GM23338 (cell line): ENCODE results near the gene MESP2. TPM values are rescaled to one million over a fixed set of nuclear protein-coding genes. Genes with fewer than 3 reads are reported as not detected.

Source experiments
- ATAC-seq: fragments of 200-7000 bp; cut with Tn5 transposase; 3 replicates; pipeline ENCODE4 v1.9.1; 2020
- DNase-seq: peaks from one replicate; pipeline ENCODE4 v3.0.0-alpha.2; 2015; ENCODE audit warnings: low spot score
- H2AFZ ChIP-seq: fragments of 200-600 bp; sonication (generic); 2 replicates; pipeline ENCODE4 v1.8.0; 2016; ENCODE audit warnings: antibody characterized with exemption, mild to moderate bottlenecking, moderate library complexity
- H3F3A ChIP-seq: fragments of 200-600 bp; sonication (generic); replicated peaks from 2 replicates; pipeline ENCODE4 v1.8.0; 2017; ENCODE audit warnings: antibody characterized with exemption, mixed run types, low read depth
- H3K27ac ChIP-seq: fragments of 200-600 bp; sonication (generic); 2 replicates; pipeline ENCODE4 v1.6.1; 2016; ENCODE audit warnings: low read depth
- H3K27me3 ChIP-seq: fragments of 200-600 bp; sonication (generic); 2 replicates; pipeline ENCODE4 v1.8.0; 2016; ENCODE audit warnings: mild to moderate bottlenecking, mixed run types, moderate library complexity; ENCODE audit not compliant: insufficient read depth
- H3K36me3 ChIP-seq: fragments of 200-600 bp; sonication (generic); 2 replicates; pipeline ENCODE4 v1.8.0; 2016; ENCODE audit warnings: mild to moderate bottlenecking; ENCODE audit not compliant: insufficient read depth
- H3K4me1 ChIP-seq: fragments of 200-600 bp; sonication (generic); 2 replicates; pipeline ENCODE4 v1.8.0; 2016; ENCODE audit warnings: mild to moderate bottlenecking, moderate library complexity; ENCODE audit not compliant: insufficient read depth
- H3K4me2 ChIP-seq: fragments of 200-600 bp; sonication (generic); 2 replicates; pipeline ENCODE4 v1.7.1; 2017; ENCODE audit warnings: mixed run types
- H3K4me3 ChIP-seq: fragments of 200-600 bp; sonication (generic); 2 replicates; pipeline ENCODE4 v1.6.1; 2016; ENCODE audit warnings: mixed run types
- H3K79me2 ChIP-seq: fragments of 200-600 bp; sonication (generic); replicated peaks from 2 replicates; pipeline ENCODE4 v1.8.0; 2017; ENCODE audit warnings: mild to moderate bottlenecking; ENCODE audit not compliant: insufficient read depth
- H3K9me2 ChIP-seq: fragments of 200-600 bp; sonication (generic); 2 replicates; pipeline ENCODE4 v1.8.0; 2017; ENCODE audit not compliant: insufficient read depth
- H4K20me1 ChIP-seq: fragments of 200-600 bp; sonication (generic); replicated peaks from 2 replicates; pipeline ENCODE4 v1.8.0; 2017; ENCODE audit warnings: mild to moderate bottlenecking; ENCODE audit not compliant: insufficient read depth
- H3K27ac Mint-ChIP-seq: 2 replicates; pipeline ENCODE4 v1.8.0; 2020; ENCODE audit warnings: inconsistent platforms, mild to moderate bottlenecking, moderate library complexity, mixed read lengths
- H3K27me3 Mint-ChIP-seq: 3 replicates; pipeline ENCODE4 v1.8.0; 2022; ENCODE audit warnings: low read depth, mild to moderate bottlenecking, moderate library complexity, mixed read lengths, inconsistent platforms; ENCODE audit not compliant: insufficient read depth, poor library complexity
- H3K36me3 Mint-ChIP-seq: 3 replicates; pipeline ENCODE4 v1.8.0; 2021; ENCODE audit warnings: low read depth, mild to moderate bottlenecking, inconsistent platforms, moderate library complexity, mixed read lengths
- H3K4me1 Mint-ChIP-seq: 3 replicates; pipeline ENCODE4 v1.8.0; 2020; ENCODE audit warnings: mild to moderate bottlenecking, inconsistent platforms, mixed read lengths
- H3K4me3 Mint-ChIP-seq: 3 replicates; pipeline ENCODE4 v1.8.0; 2021; ENCODE audit warnings: moderate library complexity, mild to moderate bottlenecking, inconsistent platforms, mixed read lengths
- H3K9me3 Mint-ChIP-seq: 3 replicates; pipeline ENCODE4 v1.8.0; 2020; ENCODE audit warnings: moderate library complexity, mild to moderate bottlenecking, inconsistent platforms, mixed read lengths
- CTCF ChIP-seq, 2 experiments: fragments of 200-600 bp in 1 of 2; sonication (generic) in 1 of 2; conservative IDR thresholded peaks; 2 replicates each; pipeline versions ENCODE4 v1.5.1 to v1.6.1; 2016 to 2017; ENCODE audit warnings: antibody characterized with exemption in 2 of 2, low read depth in 2 of 2, mild to moderate bottlenecking in 2 of 2, moderate library complexity in 1 of 2
- ETS1 ChIP-seq: IDR thresholded peaks from 2 replicates; pipeline ENCODE4 v1.6.1; 2016; ENCODE audit warnings: antibody characterized with exemption
- EZH2 ChIP-seq: fragments of 200-600 bp; sonication (generic); IDR thresholded peaks from one replicate; pipeline ENCODE4 v1.8.0; 2017; ENCODE audit warnings: antibody characterized with exemption, mild to moderate bottlenecking, low read depth; ENCODE audit not compliant: unreplicated experiment
- EZH2phosphoT487 ChIP-seq: fragments of 200-600 bp; sonication (generic); IDR thresholded peaks from one replicate; pipeline ENCODE4 v1.8.1; 2018; ENCODE audit warnings: antibody characterized with exemption; ENCODE audit not compliant: unreplicated experiment
- JUNB ChIP-seq: IDR thresholded peaks from one replicate; pipeline ENCODE4 v1.6.1; 2016; ENCODE audit warnings: antibody characterized with exemption; ENCODE audit not compliant: unreplicated experiment
- POLR2AphosphoS5 ChIP-seq: IDR thresholded peaks from 2 replicates; pipeline ENCODE4 v1.6.1; 2016; ENCODE audit warnings: antibody characterized with exemption, low read depth
- REST ChIP-seq: IDR thresholded peaks from one replicate; pipeline ENCODE4 v1.6.1; 2018; ENCODE audit warnings: antibody characterized with exemption; ENCODE audit not compliant: unreplicated experiment
- STAT1 ChIP-seq: IDR thresholded peaks from one replicate; pipeline ENCODE4 v1.6.1; 2016; ENCODE audit warnings: antibody characterized with exemption; ENCODE audit not compliant: unreplicated experiment
- ZNF114 ChIP-seq: fragments of 250-450 bp; sonication (Bioruptor Pico); IDR thresholded peaks from 2 replicates; pipeline ENCODE4 v1.5.0; 2020; ENCODE audit warnings: mild to moderate bottlenecking, moderate library complexity
- ZNF331 ChIP-seq: fragments of 250-450 bp; sonication (Bioruptor Pico); IDR thresholded peaks from 2 replicates; pipeline ENCODE4 v1.5.0; 2020; ENCODE audit warnings: low read depth, mild to moderate bottlenecking, moderate library complexity
- ZNF462 ChIP-seq: fragments of 250-450 bp; sonication (Bioruptor Pico); IDR thresholded peaks from 2 replicates; pipeline ENCODE4 v1.5.0; 2020; ENCODE audit warnings: mild to moderate bottlenecking, moderate library complexity
- polyA plus RNA-seq: library from polyadenylated mRNA; unstranded; fragments of >200 nt; fragmentation: Nextera tagmentation; extraction: Ambion mirVana; gene quantifications from 2 replicates; pipeline ENCODE4 v1.2.1, GENCODE V29; 2016
- total RNA-seq: library from RNA; depleted of rRNA; stranded (reverse); fragments of >200 nt; shearing (Covaris generic); gene quantifications from 2 replicates; pipeline ENCODE4 v1.2.3, GENCODE V29; 2014

MESP2 gene
- total and polyA plus RNA-seq, 2 experiments from 2014 or later, result 0.24 to 1.3 TPM

- Histone ChIP-seq H3K27me3 (peaks cover 40% of the 10 kb centered on the region), H3K27ac (no peak overlapping the region), H2AFZ (no peak overlapping the region), H3K79me2 (no peaks in the 10 kb centered on the region), H3F3A (no peaks in the 10 kb centered on the region), H3K4me3 (no peak overlapping the region), H3K4me1 (peaks cover 18% of the 10 kb centered on the region), H3K36me3 (no peaks in the 10 kb centered on the region), H3K4me2 (no peak overlapping the region), H3K9me2 (peaks cover 3% of the 10 kb centered on the region; the same call in 1 of the 2 replicates), H4K20me1 (no peaks in the 10 kb centered on the region)
- no peak overlapping the region for H3K4me3 Mint-ChIP-seq
- ATAC-seq (no peak), DNase-seq (no peak)
- no peak overlapping the region for H3K27ac Mint-ChIP-seq
- peaks cover 28% of the 10 kb centered on the region for H3K27me3 Mint-ChIP-seq
- no peak for TF ChIP-seq ZNF462 (CRISPR knock-in tag)
- no peak for TF ChIP-seq ZNF114 (CRISPR knock-in tag)
- no peak for TF ChIP-seq JUNB
- TF ChIP-seq EZH2, result no peak
- TF ChIP-seq STAT1, result no peak
- no peak for TF ChIP-seq CTCF (conservative IDR thresholded peaks at IDR 0.05; ENCODE audit: low read depth in 2 of 2)
- TF ChIP-seq REST, result no peak
- no peak for TF ChIP-seq ZNF331 (CRISPR knock-in tag)
- TF ChIP-seq POLR2AphosphoS5, result no peak
- no peak for TF ChIP-seq ETS1
- TF ChIP-seq EZH2phosphoT487, result no peak
- H3K36me3 Mint-ChIP-seq, result no peaks in the 10 kb centered on the region
- H3K4me1 Mint-ChIP-seq, result peaks cover 16% of the 10 kb centered on the region
- no peaks in the 10 kb centered on the region for H3K9me3 Mint-ChIP-seq
Measured at GRCh38 chr15:89778861-89779260, 2.7 kb downstream of the MESP2 start.
